HG03108 (cell line): Measurements from ENCODE around the gene RCN2.
"Not testable (repeated sequence)": the region's sequence is repeated elsewhere in the genome, so short reads cannot be mapped to it uniquely, and the experiment has no call there.

Experiments
- ATAC-seq: cut with Tn5 transposase; IDR thresholded peaks from one replicate; pipeline ENCODE4 v1.9.1; 2021; ENCODE audit warnings: moderate library complexity; ENCODE audit not compliant: unreplicated experiment

Gene RCN2

GRCh38 chr15:76931397-76932134, at the start of gene RCN2:
TSS of gene RCN2 (plus strand) at chr15:76931749. CDS start at chr15:76931842, 93 bp downstream.
- ATAC-seq: peak; percentile 98

- ATAC-seq: no peak
Measured at GRCh38 chr15:76885212-76885611, 46.3 kb upstream of the RCN2 start.

- ATAC-seq: not testable (repeated sequence)
Measured at GRCh38 chr15:76887280-76888141, 44.0 kb upstream of the RCN2 start.

GRCh38 chr15:76892836-76893235, 38.7 kb upstream of the RCN2 start:
- not testable (repeated sequence) for ATAC-seq

- ATAC-seq: no peak
Measured at GRCh38 chr15:76894174-76894573, 37.4 kb upstream of the RCN2 start.

GRCh38 chr15:76898102-76898501, 33.4 kb upstream of the RCN2 start:
- ATAC-seq: no peak

GRCh38 chr15:76899176-76899930, 32.2 kb upstream of the RCN2 start:
- not testable (repeated sequence) for ATAC-seq

- not testable (repeated sequence) for ATAC-seq
Measured at GRCh38 chr15:76899931-76900310, 31.6 kb upstream of the RCN2 start.

GRCh38 chr15:76901965-76902364, 29.6 kb upstream of the RCN2 start:
- ATAC-seq: no peak

GRCh38 chr15:76903251-76903681, 28.3 kb upstream of the RCN2 start:
- ATAC-seq: no peak

- ATAC-seq: peak; percentile 16
Measured at GRCh38 chr15:76904461-76905012, 27.0 kb upstream of the RCN2 start.

- peak; percentile 78 for ATAC-seq
Measured at GRCh38 chr15:76905013-76905839, 26.3 kb upstream of the RCN2 start, which contains the start of gene SCAPER. TSS of gene SCAPER (minus strand) at chr15:76905340. CDS start at chr15:76883817, 21,523 bp downstream.

GRCh38 chr15:76905855-76906254, 25.7 kb upstream of the RCN2 start:
- no peak for ATAC-seq

- ATAC-seq: no peak
Measured at GRCh38 chr15:76912430-76912829, 19.1 kb upstream of the RCN2 start.

GRCh38 chr15:76913737-76914136, 17.8 kb upstream of the RCN2 start:
- no peak for ATAC-seq

GRCh38 chr15:76916369-76916768, 15.2 kb upstream of the RCN2 start:
- no peak for ATAC-seq

GRCh38 chr15:76928201-76928600, 3.3 kb upstream of the RCN2 start:
- no peak for ATAC-seq

- ATAC-seq: no peak
Measured at GRCh38 chr15:76929011-76929760, 2.4 kb upstream of the RCN2 start.

GRCh38 chr15:76930831-76931396, 635 bp upstream of the RCN2 start:
- no peak for ATAC-seq
